Germinal center (tissue), 1 donor: ENCODE results near the gene EFNA2.
A peak's percentile ranks its signal among the peaks of the same experiment; 100 is the strongest.

Experiments
- DNase-seq: peaks from one replicate; pipeline ENCODE4 v3.0.0; 2012; ENCODE audit warnings: mixed read lengths, low spot score

EFNA2 gene

GRCh38 chr19:1272423-1273262 is 13.0 kb upstream of the EFNA2 start:
- no peak for DNase-seq

DNA sequence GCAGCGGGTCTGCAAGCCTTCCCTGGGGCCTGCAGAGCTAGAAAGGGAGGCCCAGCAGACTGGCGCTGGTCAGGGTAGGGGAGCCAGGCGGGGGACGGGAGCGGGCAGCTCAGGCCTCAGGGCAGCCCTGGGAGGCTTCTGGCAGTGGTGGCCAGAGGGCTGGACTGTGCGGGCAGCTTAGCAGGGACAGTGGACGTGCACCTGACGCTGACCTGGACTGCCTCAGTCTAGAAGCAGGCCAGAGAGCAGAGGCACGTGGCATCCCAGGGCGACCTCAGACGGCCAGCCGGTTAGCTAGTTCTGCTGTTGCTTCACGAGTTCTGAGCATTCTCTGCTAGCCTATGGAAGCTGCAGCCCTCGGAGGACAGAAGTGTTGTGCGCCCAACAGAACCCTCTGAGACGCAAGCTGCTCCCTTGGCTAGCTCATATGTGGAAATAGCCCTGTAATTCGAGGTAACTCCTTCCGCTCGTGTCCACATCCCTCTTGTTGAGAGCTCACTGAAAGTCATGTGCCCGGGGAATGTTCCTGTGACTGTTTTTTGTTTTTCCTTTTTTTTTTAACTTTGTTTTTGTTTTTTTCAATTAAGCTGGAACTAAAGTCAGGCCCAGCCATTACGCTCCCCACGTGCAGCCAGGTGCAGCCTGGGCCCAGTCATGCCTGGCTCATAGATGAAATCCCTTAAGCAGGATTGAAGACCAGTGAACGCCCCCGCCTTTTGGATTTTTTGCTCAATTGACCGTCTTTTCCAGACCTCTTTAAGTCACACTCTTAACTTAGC is 12.2 kb upstream of the EFNA2 start:
- no peak for DNase-seq

DNA sequence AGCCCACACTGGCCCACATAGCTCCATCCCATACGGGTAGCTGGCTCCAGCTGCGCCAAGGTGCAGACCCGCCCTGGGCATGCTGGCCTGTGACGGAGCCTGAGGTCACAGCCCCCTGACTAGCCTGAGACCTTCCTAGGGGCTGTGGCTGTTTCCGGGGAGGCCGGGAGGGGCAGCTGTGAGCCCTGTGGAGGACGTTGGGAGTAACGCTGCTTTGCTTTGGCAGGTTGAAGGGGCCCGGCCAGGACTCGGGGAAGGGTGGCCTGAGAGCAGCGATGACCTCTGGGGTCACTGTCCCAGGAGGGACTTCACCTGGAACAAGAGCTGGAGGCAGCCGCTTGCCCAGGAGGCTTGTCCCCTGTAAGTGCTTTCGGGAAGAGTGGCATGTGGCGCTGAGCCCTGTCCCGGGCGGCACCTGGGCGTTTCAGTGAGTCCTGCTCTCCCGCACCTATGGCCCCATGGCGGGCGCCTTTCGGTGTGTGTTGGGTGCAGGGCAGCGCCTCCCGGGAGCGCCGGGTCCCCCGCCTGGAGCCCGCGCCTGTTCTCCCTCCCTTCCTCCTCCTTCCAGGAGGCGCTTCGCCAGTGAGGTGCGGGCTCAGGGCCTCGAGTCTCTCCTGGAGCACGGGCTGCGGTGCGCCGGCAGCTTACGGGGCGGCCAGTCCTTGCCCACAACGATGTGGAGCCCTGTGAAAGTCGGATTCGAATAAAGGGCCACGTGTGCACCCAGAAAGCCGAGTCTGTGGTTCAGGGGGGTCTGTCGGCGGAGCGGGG is 11.4 kb upstream of the EFNA2 start:
- DNase-seq, result no peak

GRCh38 chr19:1274852-1275259 is 10.8 kb upstream of the EFNA2 start:
- no peak for DNase-seq

DNA sequence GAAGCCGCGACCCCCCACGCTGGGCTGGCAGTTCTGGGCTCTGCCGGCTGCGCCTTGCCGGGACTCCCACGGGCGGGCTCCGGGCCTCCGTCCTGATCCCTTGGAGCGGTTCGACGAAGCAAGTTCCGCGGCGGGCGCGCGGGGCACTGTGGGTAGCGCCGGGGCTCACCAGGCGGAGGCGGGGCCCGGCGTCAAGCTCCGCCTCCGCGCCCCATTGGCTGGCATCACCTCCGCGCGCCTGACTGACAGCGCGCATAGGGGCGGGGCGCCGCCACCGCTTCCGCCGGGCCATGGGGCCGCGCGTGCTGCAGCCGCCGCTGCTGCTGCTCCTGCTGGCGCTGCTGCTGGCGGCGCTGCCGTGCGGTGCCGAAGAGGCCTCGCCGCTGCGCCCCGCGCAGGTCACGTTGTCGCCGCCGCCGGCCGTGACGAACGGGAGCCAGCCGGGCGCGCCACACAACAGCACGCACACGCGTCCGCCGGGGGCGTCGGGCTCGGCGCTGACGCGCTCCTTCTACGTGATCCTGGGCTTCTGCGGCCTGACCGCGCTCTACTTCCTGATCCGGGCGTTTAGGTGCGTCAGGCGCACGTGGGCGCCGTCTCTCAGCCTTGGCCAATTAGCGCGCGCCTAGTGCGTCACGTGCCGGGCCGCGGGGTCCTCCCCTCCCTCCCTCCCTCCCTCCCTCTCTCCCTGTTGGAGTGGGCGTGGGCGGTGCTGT is 10.3 kb upstream of the EFNA2 start, which contains the start of gene FAM174C:
TSS of gene FAM174C (plus strand) at position 271 of the 716 bp plus-strand sequence. CDS start at position 291, 20 bp downstream.
- DNase-seq, result peak; percentile 95

- no peak for DNase-seq
Observed at GRCh38 chr19:1275976-1276627, 9.6 kb upstream of the EFNA2 start.

GRCh38 chr19:1276628-1277022 is 9.0 kb upstream of the EFNA2 start:
- no peak for DNase-seq

DNA sequence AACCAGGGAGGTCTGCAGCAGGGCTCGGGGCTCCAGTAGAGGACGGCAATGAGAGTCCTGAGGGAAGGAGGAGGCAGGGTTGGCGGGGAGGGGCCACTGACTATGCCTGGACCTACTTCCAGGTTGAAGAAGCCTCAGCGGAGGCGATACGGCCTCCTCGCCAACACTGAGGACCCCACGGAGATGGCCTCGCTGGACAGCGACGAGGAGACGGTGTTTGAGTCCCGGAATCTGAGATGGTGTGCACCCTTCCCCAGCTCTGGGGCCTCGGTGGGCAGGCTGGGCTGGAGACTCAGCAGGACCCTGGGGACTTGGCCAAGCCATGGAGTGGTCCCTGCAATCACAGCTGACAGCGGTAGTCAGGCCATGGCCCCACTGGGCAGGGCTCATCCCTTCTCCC is 8.6 kb upstream of the EFNA2 start:
- no peak for DNase-seq

GRCh38 chr19:1278074-1278473 is 7.6 kb upstream of the EFNA2 start:
- DNase-seq, result no peak

GRCh38 chr19:1278713-1279660 is 6.7 kb upstream of the EFNA2 start:
- DNase-seq, result no peak

- DNase-seq, result peak; percentile 84
Observed at GRCh38 chr19:1279782-1280341, 5.8 kb upstream of the EFNA2 start.

DNA sequence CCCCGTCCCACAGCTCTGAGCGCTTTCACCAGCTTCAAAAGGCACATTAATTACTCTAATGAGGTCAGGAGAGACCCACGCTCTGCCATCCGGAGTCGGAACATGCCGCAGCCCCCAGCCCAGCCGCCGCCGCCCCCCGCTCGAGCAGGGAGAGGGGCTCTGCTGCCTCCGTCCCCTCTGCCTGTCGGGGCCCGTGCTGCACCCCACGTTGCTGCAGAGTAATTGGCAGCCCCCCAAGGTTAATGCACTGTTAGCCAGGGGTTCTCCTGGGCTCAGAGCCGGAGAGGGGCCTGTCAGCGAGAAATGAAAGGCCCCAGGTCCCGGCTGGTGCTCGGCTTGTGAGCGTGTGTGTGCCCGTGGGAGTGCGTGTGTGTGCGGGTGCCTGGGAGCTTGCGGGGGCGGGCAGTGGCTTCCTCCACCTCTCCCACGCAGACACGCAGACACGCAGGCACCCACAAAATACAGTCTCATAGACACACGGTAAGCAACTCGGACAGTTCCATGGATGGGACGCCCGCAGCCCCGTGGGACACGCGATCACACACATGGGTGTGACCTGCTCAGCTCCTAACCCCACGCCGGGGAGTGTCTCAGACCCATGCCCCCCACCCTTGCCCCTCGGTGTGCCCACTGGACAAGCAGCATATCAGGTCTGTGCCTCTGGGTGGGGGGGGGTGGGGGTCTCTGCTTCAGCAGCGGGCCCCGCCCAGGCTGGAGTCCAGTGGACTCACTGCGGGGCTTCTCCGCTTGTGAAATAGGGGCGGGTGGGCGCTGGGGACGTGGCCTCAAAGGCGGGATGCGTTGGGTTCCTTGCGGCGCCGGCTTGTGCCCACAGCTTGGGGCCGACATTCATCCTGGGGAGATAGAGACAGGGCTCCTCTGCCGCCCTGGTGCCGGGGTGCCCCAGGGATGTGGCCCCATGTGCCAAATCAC is 4.8 kb upstream of the EFNA2 start:
- no peak for DNase-seq

- DNase-seq, result no peak
Observed at GRCh38 chr19:1281569-1282287, 3.9 kb upstream of the EFNA2 start.

GRCh38 chr19:1282588-1283206 is 3.0 kb upstream of the EFNA2 start:
- no peak for DNase-seq

DNA sequence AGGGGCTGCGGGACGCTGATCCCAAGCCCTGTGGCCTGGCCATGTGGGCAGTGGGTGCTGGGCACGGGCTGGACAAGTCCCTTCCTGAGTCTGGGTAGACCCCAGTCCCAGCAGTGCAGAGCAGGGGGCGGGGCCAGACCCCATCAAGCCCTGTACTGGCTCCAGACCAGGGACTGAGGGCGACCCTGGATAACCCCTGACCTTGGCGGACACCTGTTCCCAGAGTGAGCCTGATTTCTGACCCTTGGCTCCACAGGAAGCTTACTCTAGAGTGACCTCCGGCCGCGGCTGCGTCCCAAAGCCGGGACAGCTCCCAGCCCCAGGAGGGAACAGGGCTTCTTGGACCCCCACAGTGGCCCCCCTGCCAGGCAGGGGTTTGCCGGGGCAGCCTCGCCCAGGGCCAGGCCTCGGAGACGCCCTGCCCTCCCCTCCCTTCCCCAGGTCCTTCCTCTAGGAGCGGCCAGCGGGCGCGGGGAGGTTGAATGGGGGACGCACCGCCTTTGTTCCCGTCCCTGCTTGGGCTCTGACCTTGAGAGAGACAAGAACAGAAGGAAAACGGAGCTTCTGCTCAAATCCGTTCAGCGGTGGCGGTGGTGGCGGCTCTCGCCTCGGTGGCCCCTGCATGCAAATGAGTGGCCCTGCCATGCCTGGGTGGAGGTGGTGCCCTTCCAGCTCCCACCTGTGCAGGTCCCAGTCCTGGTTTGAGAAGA is 2.3 kb upstream of the EFNA2 start:
- DNase-seq, result no peak

- DNase-seq, result no peak
Observed at GRCh38 chr19:1283917-1284292, 1.8 kb upstream of the EFNA2 start.
